Measurements from ENCODE around the gene STAT5B.
"Not testable (repeated sequence)": the region's sequence is repeated elsewhere in the genome, so short reads cannot be mapped to it uniquely, and the experiment has no call there.

Gene STAT5B

DNA sequence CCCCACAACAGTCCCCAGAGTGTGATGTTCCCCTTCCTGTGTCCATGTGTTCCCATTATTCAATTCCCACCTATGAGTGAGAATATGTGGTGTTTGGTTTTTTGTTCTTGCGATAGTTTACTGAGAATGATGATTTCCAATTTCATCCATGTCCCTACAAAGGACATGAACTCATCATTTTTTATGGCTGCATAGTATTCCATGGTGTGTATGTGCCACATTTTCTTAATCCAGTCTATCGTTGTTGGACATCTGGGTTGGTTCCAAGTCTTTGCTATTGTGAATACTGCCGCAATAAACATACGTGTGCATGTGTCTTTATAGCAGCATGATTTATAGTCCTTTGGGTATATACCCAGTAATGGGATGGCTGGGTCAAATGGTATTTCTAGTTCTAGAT, 11.8 kb downstream of the STAT5B start:
- peaks cover 10% of the 10 kb centered on the region for H3K4me1 ChIP-seq (ENCODE audit: control insufficient read depth, insufficient read depth, low read length, unreplicated experiment)
- not testable (repeated sequence) for H3K79me2 ChIP-seq (ENCODE audit: control insufficient read depth, insufficient read depth, low read length, unreplicated experiment); H3K36me3 ChIP-seq (ENCODE audit: insufficient read depth, low read length); H3K27me3 ChIP-seq (ENCODE audit: insufficient read depth, low read length); H2AFZ ChIP-seq (ENCODE audit: low read length, unreplicated experiment); H3K4me3 ChIP-seq (ENCODE audit: low read depth, low read length); H3K27ac ChIP-seq (ENCODE audit: low read depth, low read length)

DNA sequence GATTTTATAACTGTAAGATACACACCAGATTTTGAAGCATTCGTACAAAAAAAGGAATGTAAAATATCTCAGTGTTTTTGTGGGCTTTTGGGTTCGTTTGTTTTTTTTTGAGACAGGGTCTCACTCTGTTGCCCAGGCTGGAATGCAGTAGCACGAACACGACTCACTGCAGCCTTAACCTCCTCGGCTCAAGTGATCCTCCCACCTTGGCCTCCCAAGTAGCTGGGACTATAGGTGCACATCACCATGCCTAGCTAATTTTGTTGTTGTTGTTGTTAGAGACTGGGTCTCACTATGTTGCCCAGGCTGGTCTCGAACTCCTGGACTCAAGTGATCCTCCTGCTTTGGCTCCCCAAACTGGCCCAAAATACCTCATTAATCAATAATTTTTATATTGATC, 15.9 kb downstream of the STAT5B start:
- no peak overlapping the region for H3K4me3 ChIP-seq (ENCODE audit: low read depth, low read length)
- H3K27ac ChIP-seq (ENCODE audit: low read depth, low read length): no peak overlapping the region
- H3K27me3 ChIP-seq (ENCODE audit: insufficient read depth, low read length): no peaks in the 10 kb centered on the region
- no peaks in the 10 kb centered on the region for H3K36me3 ChIP-seq (ENCODE audit: insufficient read depth, low read length)
- H2AFZ ChIP-seq (ENCODE audit: low read length, unreplicated experiment): no peak overlapping the region
- no peaks in the 10 kb centered on the region for H3K4me1 ChIP-seq (ENCODE audit: control insufficient read depth, insufficient read depth, low read length, unreplicated experiment)
- no peaks in the 10 kb centered on the region for H3K79me2 ChIP-seq (ENCODE audit: control insufficient read depth, insufficient read depth, low read length, unreplicated experiment)

DNA sequence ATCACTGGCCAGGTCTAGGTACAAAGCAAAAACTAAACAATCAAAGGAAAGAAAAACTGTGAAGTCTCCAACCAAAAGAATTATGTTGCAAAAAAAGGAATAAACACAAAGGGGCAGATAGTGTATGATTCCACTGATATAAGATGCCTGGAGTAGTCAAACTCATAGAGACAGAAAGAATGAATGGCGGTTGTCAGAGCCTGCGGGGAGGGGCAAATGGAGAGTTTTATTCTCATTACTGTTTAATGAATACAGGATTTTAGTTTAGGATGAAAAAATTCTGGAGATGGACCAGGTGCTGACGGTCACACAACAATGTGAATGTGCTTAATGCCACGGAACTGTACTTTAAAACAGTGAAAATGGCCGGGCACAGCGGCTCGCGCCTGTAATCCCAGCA, 20.7 kb downstream of the STAT5B start:
- Histone ChIP-seq H3K27me3 (ENCODE audit: insufficient read depth, low read length) (no peaks in the 10 kb centered on the region), H3K4me3 (ENCODE audit: low read depth, low read length) (no peak overlapping the region), H3K4me1 (ENCODE audit: control insufficient read depth, insufficient read depth, low read length, unreplicated experiment) (peaks cover 21% of the 10 kb centered on the region), H3K79me2 (ENCODE audit: control insufficient read depth, insufficient read depth, low read length, unreplicated experiment) (peaks cover 9% of the 10 kb centered on the region), H3K36me3 (ENCODE audit: insufficient read depth, low read length) (no peaks in the 10 kb centered on the region), H2AFZ (ENCODE audit: low read length, unreplicated experiment) (no peak overlapping the region), H3K27ac (ENCODE audit: low read depth, low read length) (no peak overlapping the region)

DNA sequence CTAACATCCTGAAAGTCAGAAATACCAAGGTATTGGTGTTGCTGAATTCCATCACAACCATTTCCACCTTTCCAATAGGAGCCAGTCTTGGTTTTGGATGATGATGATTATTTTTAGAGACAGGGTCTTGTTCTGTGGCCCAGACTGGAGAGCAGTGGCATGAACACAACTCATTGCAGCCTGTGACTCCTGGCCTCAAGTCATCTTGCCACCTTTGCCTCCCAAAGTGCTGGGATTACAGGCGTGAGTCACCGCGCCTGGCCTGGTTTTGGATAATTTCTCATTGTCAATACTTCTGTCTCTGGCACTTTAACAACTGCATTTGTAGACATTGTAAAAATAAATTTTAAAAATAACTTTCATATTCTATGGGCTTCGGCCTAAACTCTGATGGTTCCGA, 22.6 kb downstream of the STAT5B start:
- H3K36me3 ChIP-seq (ENCODE audit: insufficient read depth, low read length): no peaks in the 10 kb centered on the region
- H3K27ac ChIP-seq (ENCODE audit: low read depth, low read length): peak overlapping the region; percentile 56
- peaks cover 21% of the 10 kb centered on the region for H3K4me1 ChIP-seq (ENCODE audit: control insufficient read depth, insufficient read depth, low read length, unreplicated experiment)
- no peak overlapping the region for H3K4me3 ChIP-seq (ENCODE audit: low read depth, low read length)
- no peaks in the 10 kb centered on the region for H3K27me3 ChIP-seq (ENCODE audit: insufficient read depth, low read length)
- peaks cover 15% of the 10 kb centered on the region for H3K79me2 ChIP-seq (ENCODE audit: control insufficient read depth, insufficient read depth, low read length, unreplicated experiment)
- no peak overlapping the region for H2AFZ ChIP-seq (ENCODE audit: low read length, unreplicated experiment)

DNA sequence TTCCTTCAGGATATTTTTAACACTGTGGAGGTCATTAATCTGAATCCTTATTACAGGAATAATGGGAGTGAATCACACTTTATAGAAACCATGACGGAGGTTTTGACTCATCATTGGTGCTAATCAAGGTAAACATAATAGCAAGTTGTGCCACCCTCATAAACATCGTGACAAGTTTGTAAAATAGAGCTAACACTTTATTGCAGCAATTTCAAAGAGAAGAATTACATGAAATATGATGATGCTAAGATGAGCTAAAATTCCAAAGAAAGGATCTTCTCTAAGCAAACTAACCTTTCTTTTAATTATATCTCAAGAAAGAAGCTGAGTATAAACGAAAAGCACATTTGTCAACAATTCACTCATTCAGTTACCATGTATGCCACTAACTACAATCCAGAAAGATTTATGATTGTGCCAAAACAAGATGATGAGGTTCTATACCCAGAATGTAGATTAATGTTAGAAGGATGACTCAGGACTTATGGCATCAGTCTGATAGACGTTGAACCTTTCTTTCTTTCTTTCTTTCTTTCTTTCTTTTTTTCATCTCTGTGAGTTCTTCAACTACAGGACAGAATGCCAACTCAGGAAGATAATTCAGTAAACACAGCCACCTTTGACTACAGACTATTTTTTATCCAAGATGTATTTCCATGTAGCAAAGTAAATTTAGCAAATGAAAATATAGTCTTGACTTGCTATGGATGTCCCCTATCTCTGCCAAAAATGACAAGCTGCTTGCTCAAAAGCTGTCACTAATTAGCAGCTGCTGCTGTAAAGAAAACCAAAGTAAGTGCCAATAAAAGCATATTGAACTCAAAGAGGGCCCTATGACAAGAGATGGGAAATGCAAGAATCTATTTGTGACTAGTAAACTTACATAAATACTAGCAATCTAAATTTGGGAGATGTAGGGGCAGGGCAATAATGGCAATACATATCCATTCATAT, 23.3 kb downstream of the STAT5B start:
- Histone ChIP-seq H3K36me3 (ENCODE audit: insufficient read depth, low read length) (no peaks in the 10 kb centered on the region), H2AFZ (ENCODE audit: low read length, unreplicated experiment) (no peak overlapping the region), H3K4me1 (ENCODE audit: control insufficient read depth, insufficient read depth, low read length, unreplicated experiment) (peaks cover 25% of the 10 kb centered on the region), H3K4me3 (ENCODE audit: low read depth, low read length) (no peak overlapping the region), H3K79me2 (ENCODE audit: control insufficient read depth, insufficient read depth, low read length, unreplicated experiment) (peaks cover 18% of the 10 kb centered on the region), H3K27ac (ENCODE audit: low read depth, low read length) (peak overlapping the region; percentile 56), H3K27me3 (ENCODE audit: insufficient read depth, low read length) (no peaks in the 10 kb centered on the region)

- no peak overlapping the region for H3K4me3 ChIP-seq (ENCODE audit: low read depth, low read length)
- H3K79me2 ChIP-seq (ENCODE audit: control insufficient read depth, insufficient read depth, low read length, unreplicated experiment): peaks cover 18% of the 10 kb centered on the region
- peaks cover 25% of the 10 kb centered on the region for H3K4me1 ChIP-seq (ENCODE audit: control insufficient read depth, insufficient read depth, low read length, unreplicated experiment)
- no peaks in the 10 kb centered on the region for H3K27me3 ChIP-seq (ENCODE audit: insufficient read depth, low read length)
- H3K27ac ChIP-seq (ENCODE audit: low read depth, low read length): no peak overlapping the region
- no peaks in the 10 kb centered on the region for H3K36me3 ChIP-seq (ENCODE audit: insufficient read depth, low read length)
- no peak overlapping the region for H2AFZ ChIP-seq (ENCODE audit: low read length, unreplicated experiment)
These were observed 25.1 kb downstream of the STAT5B start for GRCh38 chr17:42251115-42251514.

- no peak overlapping the region for H3K4me3 ChIP-seq (ENCODE audit: low read depth, low read length)
- no peaks in the 10 kb centered on the region for H3K36me3 ChIP-seq (ENCODE audit: insufficient read depth, low read length)
- H3K27me3 ChIP-seq (ENCODE audit: insufficient read depth, low read length): no peaks in the 10 kb centered on the region
- peaks cover 18% of the 10 kb centered on the region for H3K79me2 ChIP-seq (ENCODE audit: control insufficient read depth, insufficient read depth, low read length, unreplicated experiment)
- no peak overlapping the region for H3K27ac ChIP-seq (ENCODE audit: low read depth, low read length)
- no peak overlapping the region for H2AFZ ChIP-seq (ENCODE audit: low read length, unreplicated experiment)
- peaks cover 22% of the 10 kb centered on the region for H3K4me1 ChIP-seq (ENCODE audit: control insufficient read depth, insufficient read depth, low read length, unreplicated experiment)
These were observed 26.3 kb downstream of the STAT5B start for GRCh38 chr17:42249681-42250446.

DNA sequence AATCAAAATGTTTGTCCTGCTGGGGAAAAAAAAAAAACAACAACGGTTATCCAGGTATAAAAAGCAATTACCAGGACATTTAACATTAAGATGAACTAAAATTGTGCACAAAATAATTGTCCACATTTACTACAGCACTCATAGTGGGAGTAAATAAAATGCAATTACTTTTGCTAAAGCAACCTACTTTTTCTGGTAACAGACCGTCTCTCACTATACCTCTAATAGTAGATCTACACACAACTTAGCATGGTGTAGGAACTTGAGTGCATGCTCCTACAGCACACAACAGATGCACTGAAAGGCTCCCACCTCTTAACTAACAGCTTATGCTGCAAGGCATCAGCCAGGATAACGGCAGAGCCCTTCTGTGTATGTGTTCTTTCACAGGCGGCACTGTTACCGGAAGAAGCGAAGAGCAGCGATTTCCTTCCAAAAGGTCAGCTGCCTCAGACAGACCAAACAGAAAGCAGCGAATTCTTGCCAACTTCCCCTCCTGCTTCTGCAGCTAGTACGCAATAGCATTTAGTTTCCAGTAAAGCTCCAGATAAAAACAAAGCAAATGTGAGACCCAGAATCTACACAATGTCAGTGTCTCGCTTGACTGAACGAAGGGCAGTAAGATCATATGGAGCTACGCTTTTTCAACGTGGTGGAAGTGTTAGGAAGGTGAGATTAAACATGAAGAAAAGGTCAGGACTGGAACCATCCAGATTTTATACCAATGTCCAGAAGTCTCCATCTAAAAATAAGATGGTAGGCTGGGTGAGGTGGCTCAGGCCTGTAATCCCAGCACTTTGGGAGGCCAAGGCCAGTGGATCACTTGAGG, 27.6 kb downstream of the STAT5B start:
- Histone ChIP-seq H2AFZ (ENCODE audit: low read length, unreplicated experiment) (peak overlapping the region; percentile 88), H3K27ac (ENCODE audit: low read depth, low read length) (peak overlapping the region; percentile 60), H3K4me1 (ENCODE audit: control insufficient read depth, insufficient read depth, low read length, unreplicated experiment) (peaks cover 22% of the 10 kb centered on the region), H3K4me3 (ENCODE audit: low read depth, low read length) (peak overlapping the region; percentile 68), H3K27me3 (ENCODE audit: insufficient read depth, low read length) (no peaks in the 10 kb centered on the region), H3K36me3 (ENCODE audit: insufficient read depth, low read length) (no peaks in the 10 kb centered on the region), H3K79me2 (ENCODE audit: control insufficient read depth, insufficient read depth, low read length, unreplicated experiment) (peaks cover 18% of the 10 kb centered on the region)

- H3K27ac ChIP-seq (ENCODE audit: low read depth, low read length): peak overlapping the region; percentile 60; the same call in 1 of the 2 replicates
- H3K4me3 ChIP-seq (ENCODE audit: low read depth, low read length): no peak overlapping the region; the same call in 1 of the 2 replicates
- H3K27me3 ChIP-seq (ENCODE audit: insufficient read depth, low read length): no peaks in the 10 kb centered on the region
- H3K79me2 ChIP-seq (ENCODE audit: control insufficient read depth, insufficient read depth, low read length, unreplicated experiment): peaks cover 18% of the 10 kb centered on the region
- peaks cover 13% of the 10 kb centered on the region for H3K4me1 ChIP-seq (ENCODE audit: control insufficient read depth, insufficient read depth, low read length, unreplicated experiment)
- no peaks in the 10 kb centered on the region for H3K36me3 ChIP-seq (ENCODE audit: insufficient read depth, low read length)
- H2AFZ ChIP-seq (ENCODE audit: low read length, unreplicated experiment): no peak overlapping the region
These were observed 28.5 kb downstream of the STAT5B start for GRCh38 chr17:42247734-42248133.

DNA sequence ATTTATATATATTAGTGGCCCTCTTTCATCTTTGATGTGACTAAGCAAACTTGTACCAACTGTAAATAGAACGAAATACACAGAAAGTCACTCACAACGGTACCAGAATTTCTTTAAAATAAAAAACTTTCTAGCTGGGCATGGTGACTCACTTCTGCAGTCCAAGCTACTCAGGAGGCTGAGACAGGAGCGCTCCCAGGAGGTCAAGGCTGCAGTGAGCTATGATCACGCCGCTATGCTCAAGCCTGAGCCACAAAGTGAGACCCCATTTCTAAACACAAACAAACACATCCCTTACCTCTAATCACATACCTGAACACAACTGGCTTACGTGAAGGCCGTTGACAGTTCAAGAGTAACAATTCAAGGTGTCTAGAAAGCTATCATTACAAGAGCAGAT, 29.7 kb downstream of the STAT5B start:
- H3K4me1 ChIP-seq (ENCODE audit: control insufficient read depth, insufficient read depth, low read length, unreplicated experiment): peaks cover 7% of the 10 kb centered on the region
- H3K4me3 ChIP-seq (ENCODE audit: low read depth, low read length): no peak overlapping the region
- no peaks in the 10 kb centered on the region for H3K27me3 ChIP-seq (ENCODE audit: insufficient read depth, low read length)
- H3K36me3 ChIP-seq (ENCODE audit: insufficient read depth, low read length): no peaks in the 10 kb centered on the region
- H2AFZ ChIP-seq (ENCODE audit: low read length, unreplicated experiment): no peak overlapping the region
- no peak overlapping the region for H3K27ac ChIP-seq (ENCODE audit: low read depth, low read length)
- H3K79me2 ChIP-seq (ENCODE audit: control insufficient read depth, insufficient read depth, low read length, unreplicated experiment): peaks cover 12% of the 10 kb centered on the region
